ENCODE data around the gene NNAT.

The NNAT gene

GRCh38 chr20:37511610-37512275 lies 9.3 kb upstream of the NNAT start:
- H3K4me3 ChIP-seq (ENCODE audit: low read depth, low read length), result no peak overlapping the region
- TF ChIP-seq CTCF (IDR thresholded peaks at IDR 0.05; ENCODE audit: low read depth, low read length), result no peak

GRCh38 chr20:37513779-37514359 lies 7.2 kb upstream of the NNAT start:
- no peak for TF ChIP-seq CTCF (IDR thresholded peaks at IDR 0.05; ENCODE audit: low read depth, low read length)

GRCh38 chr20:37515876-37516275 lies 5.2 kb upstream of the NNAT start:
- TF ChIP-seq CTCF (IDR thresholded peaks at IDR 0.05; ENCODE audit: low read depth, low read length), result no peak
- no peak overlapping the region for H3K4me3 ChIP-seq (ENCODE audit: low read depth, low read length)

More at GRCh38 chr20:37513779-37514359, 7.2 kb upstream of the NNAT start:
- H3K4me3 ChIP-seq (ENCODE audit: low read depth, low read length), result no peak overlapping the region

- no peak for TF ChIP-seq CTCF (IDR thresholded peaks at IDR 0.05; ENCODE audit: low read depth, low read length)
Measured at GRCh38 chr20:37516811-37517750, 4.0 kb upstream of the NNAT start.

GRCh38 chr20:37518059-37518458 lies 3.0 kb upstream of the NNAT start:
- no peak for TF ChIP-seq CTCF (IDR thresholded peaks at IDR 0.05; ENCODE audit: low read depth, low read length)

More at GRCh38 chr20:37516811-37517750, 4.0 kb upstream of the NNAT start:
- no peak overlapping the region for H3K4me3 ChIP-seq (ENCODE audit: low read depth, low read length)

GRCh38 chr20:37518606-37519507 lies 2.2 kb upstream of the NNAT start:
- H3K4me3 ChIP-seq (ENCODE audit: low read depth, low read length), result no peak overlapping the region
- no peak for TF ChIP-seq CTCF (IDR thresholded peaks at IDR 0.05; ENCODE audit: low read depth, low read length)

More at GRCh38 chr20:37518059-37518458, 3.0 kb upstream of the NNAT start:
- H3K4me3 ChIP-seq (ENCODE audit: low read depth, low read length), result no peak overlapping the region
